Measurements from ENCODE around the gene CYP19A1.

- TF ChIP-seq TAF1 (IDR thresholded peaks at IDR 0.05; ENCODE audit: low read depth): no peak
- TF ChIP-seq USF1 (IDR thresholded peaks at IDR 0.05): no peak
- no peak for TF ChIP-seq RAD21 (IDR thresholded peaks at IDR 0.05; ENCODE audit: low read depth)
Measured at GRCh38 chr15:51240066-51240465, 98.3 kb downstream of the CYP19A1 start.
